Measurements from ENCODE around the gene SUPT6H.
A peak's percentile ranks its signal among the peaks of the same experiment; 100 is the strongest.
"Not testable (repeated sequence)": the region's sequence is repeated elsewhere in the genome, so short reads cannot be mapped to it uniquely, and the experiment has no call there.

Gene SUPT6H

DNA sequence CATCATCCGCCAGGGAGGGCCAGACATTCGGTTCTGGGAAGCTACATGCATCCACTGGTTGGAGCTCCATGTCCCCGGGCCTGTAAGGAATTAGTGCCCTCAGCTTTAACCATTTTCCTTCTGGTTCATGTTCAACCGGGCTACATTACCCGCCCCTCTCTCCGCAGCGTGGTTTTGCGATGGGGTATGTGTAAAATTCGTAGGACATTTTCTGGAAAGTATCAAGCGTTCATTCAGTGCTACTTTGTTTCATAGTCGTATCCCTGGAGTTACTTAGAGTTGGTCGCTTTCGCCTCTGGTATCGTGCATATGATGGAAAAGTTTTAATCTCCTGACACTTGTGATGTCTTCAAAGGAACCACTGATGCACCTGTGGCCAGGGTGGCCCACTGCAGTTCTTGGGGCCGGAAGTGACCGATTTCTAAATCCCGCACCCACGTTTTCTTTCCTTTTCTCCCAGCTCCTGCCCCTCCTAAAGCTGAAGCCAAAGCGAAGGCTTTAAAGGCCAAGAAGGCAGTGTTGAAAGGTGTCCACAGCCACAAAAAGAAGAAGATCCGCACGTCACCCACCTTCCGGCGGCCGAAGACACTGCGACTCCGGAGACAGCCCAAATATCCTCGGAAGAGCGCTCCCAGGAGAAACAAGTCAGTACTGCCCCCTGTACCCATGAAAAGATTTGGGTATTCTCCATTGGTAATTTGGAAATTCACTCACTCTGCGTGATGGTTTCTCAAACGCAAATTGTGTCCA is 58.4 kb downstream of the SUPT6H start:
- POLR2A ChIA-PET: interaction anchor here (0.6 to 4.3 kb wide), 29 partner anchors 8 to 872 kb away, joined by 3 to 190 read pairs (median 5); partner anchors contain the start of genes ANKRD13B, BLTP2, FAM222B and FLOT2
- Histone ChIP-seq H3K4me3 (ENCODE audit: low read depth, low read length) (peak overlapping the region; percentile 92), H3K4me1 (ENCODE audit: control insufficient read depth, insufficient read depth, low read length) (peaks cover 21% of the 10 kb centered on the region), H3K36me3 (ENCODE audit: control insufficient read depth in 2 of 2, insufficient read depth in 1 of 2, low read length in 2 of 2) (peaks cover 26 to 66% of the 10 kb centered on the region in 2 experiments), H3K27ac (ENCODE audit: extremely low read depth, low read depth, low read length) (peak overlapping the region; percentile 90), H3K9me3 (ENCODE audit: control insufficient read depth, insufficient read depth, low read depth, low read length) (no peaks in the 10 kb centered on the region)
- TF ChIP-seq ZNF23 (tag by site-specific recombination; IDR thresholded peaks at IDR 0.05; ENCODE audit: borderline replicate concordance) (peak; percentile 19; the same call in 1 of the 2 replicates), ZNF843 (tag by site-specific recombination; IDR thresholded peaks at IDR 0.05) (0 out of 2 replicates have a peak, but pooled peaks have one; percentile 11), SCRT2 (tag by site-specific recombination; IDR thresholded peaks at IDR 0.05) (0 out of 2 replicates have a peak, but pooled peaks have one; percentile 38), ZNF138 (tag by site-specific recombination; IDR thresholded peaks at IDR 0.05; ENCODE audit: borderline replicate concordance) (0 out of 2 replicates have a peak, but pooled peaks have one; percentile 1), GLIS1 (tag by site-specific recombination; IDR thresholded peaks at IDR 0.05) (no peak), ZNF623 (tag by site-specific recombination; IDR thresholded peaks at IDR 0.05) (peak; percentile 20; the same call in 1 of the 2 replicates), OVOL3 (tag by site-specific recombination; IDR thresholded peaks at IDR 0.05) (0 out of 2 replicates have a peak, but pooled peaks have one; percentile 8), ZNF341 (tag by site-specific recombination; IDR thresholded peaks at IDR 0.05; ENCODE audit: low read depth) (0 out of 2 replicates have a peak, but pooled peaks have one; percentile 2), ZNF626 (tag by site-specific recombination; IDR thresholded peaks at IDR 0.05) (no peak), ZNF660 (tag by site-specific recombination; IDR thresholded peaks at IDR 0.05) (0 out of 2 replicates have a peak, but pooled peaks have one; percentile 8)
- TF ChIP-seq, protein P1, sequence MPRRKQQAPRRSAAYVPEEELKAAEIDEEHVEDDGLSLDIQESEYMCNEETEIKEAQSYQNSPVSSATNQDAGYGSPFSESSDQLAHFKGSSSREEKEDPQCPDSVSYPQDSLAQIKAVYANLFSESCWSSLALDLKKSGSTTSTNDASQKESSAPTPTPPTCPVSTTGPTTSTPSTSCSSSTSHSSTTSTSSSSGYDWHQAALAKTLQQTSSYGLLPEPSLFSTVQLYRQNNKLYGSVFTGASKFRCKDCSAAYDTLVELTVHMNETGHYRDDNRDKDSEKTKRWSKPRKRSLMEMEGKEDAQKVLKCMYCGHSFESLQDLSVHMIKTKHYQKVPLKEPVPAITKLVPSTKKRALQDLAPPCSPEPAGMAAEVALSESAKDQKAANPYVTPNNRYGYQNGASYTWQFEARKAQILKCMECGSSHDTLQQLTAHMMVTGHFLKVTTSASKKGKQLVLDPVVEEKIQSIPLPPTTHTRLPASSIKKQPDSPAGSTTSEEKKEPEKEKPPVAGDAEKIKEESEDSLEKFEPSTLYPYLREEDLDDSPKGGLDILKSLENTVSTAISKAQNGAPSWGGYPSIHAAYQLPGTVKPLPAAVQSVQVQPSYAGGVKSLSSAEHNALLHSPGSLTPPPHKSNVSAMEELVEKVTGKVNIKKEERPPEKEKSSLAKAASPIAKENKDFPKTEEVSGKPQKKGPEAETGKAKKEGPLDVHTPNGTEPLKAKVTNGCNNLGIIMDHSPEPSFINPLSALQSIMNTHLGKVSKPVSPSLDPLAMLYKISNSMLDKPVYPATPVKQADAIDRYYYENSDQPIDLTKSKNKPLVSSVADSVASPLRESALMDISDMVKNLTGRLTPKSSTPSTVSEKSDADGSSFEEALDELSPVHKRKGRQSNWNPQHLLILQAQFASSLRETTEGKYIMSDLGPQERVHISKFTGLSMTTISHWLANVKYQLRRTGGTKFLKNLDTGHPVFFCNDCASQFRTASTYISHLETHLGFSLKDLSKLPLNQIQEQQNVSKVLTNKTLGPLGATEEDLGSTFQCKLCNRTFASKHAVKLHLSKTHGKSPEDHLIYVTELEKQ (tag by site-specific recombination; IDR thresholded peaks at IDR 0.05; ENCODE audit: borderline replicate concordance): no peak
- TF ChIP-seq, protein P2, sequence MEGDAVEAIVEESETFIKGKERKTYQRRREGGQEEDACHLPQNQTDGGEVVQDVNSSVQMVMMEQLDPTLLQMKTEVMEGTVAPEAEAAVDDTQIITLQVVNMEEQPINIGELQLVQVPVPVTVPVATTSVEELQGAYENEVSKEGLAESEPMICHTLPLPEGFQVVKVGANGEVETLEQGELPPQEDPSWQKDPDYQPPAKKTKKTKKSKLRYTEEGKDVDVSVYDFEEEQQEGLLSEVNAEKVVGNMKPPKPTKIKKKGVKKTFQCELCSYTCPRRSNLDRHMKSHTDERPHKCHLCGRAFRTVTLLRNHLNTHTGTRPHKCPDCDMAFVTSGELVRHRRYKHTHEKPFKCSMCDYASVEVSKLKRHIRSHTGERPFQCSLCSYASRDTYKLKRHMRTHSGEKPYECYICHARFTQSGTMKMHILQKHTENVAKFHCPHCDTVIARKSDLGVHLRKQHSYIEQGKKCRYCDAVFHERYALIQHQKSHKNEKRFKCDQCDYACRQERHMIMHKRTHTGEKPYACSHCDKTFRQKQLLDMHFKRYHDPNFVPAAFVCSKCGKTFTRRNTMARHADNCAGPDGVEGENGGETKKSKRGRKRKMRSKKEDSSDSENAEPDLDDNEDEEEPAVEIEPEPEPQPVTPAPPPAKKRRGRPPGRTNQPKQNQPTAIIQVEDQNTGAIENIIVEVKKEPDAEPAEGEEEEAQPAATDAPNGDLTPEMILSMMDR (tag by site-specific recombination; IDR thresholded peaks at IDR 0.05): peak; percentile 28; the same call in 1 of the 2 replicates
- TF ChIP-seq, protein P3, sequence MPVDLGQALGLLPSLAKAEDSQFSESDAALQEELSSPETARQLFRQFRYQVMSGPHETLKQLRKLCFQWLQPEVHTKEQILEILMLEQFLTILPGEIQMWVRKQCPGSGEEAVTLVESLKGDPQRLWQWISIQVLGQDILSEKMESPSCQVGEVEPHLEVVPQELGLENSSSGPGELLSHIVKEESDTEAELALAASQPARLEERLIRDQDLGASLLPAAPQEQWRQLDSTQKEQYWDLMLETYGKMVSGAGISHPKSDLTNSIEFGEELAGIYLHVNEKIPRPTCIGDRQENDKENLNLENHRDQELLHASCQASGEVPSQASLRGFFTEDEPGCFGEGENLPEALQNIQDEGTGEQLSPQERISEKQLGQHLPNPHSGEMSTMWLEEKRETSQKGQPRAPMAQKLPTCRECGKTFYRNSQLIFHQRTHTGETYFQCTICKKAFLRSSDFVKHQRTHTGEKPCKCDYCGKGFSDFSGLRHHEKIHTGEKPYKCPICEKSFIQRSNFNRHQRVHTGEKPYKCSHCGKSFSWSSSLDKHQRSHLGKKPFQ (tag by site-specific recombination; IDR thresholded peaks at IDR 0.05): 0 out of 2 replicates have a peak, but pooled peaks have one; percentile 4
- TF ChIP-seq, protein P4, sequence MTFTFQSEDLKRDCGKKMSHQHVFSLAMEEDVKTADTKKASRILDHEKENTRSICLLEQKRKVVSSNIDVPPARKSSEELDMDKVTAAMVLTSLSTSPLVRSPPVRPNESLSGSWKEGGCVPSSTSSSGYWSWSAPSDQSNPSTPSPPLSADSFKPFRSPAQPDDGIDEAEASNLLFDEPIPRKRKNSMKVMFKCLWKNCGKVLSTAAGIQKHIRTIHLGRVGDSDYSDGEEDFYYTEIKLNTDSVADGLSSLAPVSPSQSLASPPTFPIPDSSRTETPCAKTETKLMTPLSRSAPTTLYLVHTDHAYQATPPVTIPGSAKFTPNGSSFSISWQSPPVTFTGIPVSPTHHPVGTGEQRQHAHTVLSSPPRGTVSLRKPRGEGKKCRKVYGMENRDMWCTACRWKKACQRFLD (tag by site-specific recombination; IDR thresholded peaks at IDR 0.05): no peak
- CTCF ChIA-PET: interaction anchor here (0.6 to 13.6 kb wide), 7 partner anchors 26 to 396 kb away, joined by 3 to 445 read pairs (median 3); partner anchors contain the start of genes BLTP2 and TRAF4

DNA sequence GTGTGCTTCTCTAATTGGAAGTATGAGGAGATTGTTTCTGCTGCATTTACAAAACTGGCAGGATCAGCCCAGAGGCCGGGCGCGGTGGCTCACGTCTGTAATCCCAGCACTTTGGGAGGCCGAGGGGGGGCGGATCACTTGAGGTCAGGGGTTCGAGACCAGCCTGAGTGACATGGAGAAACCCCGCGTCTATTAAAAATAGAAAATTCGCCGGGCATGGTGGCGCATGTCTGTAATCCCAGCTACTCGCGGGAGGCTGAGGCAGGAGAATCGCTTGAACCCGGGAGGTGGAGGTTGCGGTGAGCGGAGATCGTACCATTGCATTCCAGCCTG is 59.0 kb downstream of the SUPT6H start:
- peak overlapping the region; percentile 92 for H3K4me3 ChIP-seq (ENCODE audit: low read depth, low read length)
- H3K9me3 ChIP-seq (ENCODE audit: control insufficient read depth, insufficient read depth, low read depth, low read length): not testable (repeated sequence)
- ChIA-PET POLR2A (interaction anchor here (0.6 to 4.3 kb wide), 6 partner anchors 14 to 231 kb away, joined by 3 to 190 read pairs (median 3); partner anchors contain the start of genes BLTP2 and PROCA1), CTCF (interaction anchor here (0.6 to 13.6 kb wide), 7 partner anchors 26 to 232 kb away, joined by 3 to 445 read pairs (median 4); partner anchors contain the start of genes BLTP2 and TRAF4)
- peaks cover 21% of the 10 kb centered on the region for H3K4me1 ChIP-seq (ENCODE audit: control insufficient read depth, insufficient read depth, low read length)
- peak overlapping the region; percentile 90 for H3K27ac ChIP-seq (ENCODE audit: extremely low read depth, low read depth, low read length)
- H3K36me3 ChIP-seq (ENCODE audit: control insufficient read depth in 2 of 2, insufficient read depth in 1 of 2, low read length in 2 of 2): peaks cover 26 to 61% of the 10 kb centered on the region in 2 experiments
- TF ChIP-seq, protein P5, sequence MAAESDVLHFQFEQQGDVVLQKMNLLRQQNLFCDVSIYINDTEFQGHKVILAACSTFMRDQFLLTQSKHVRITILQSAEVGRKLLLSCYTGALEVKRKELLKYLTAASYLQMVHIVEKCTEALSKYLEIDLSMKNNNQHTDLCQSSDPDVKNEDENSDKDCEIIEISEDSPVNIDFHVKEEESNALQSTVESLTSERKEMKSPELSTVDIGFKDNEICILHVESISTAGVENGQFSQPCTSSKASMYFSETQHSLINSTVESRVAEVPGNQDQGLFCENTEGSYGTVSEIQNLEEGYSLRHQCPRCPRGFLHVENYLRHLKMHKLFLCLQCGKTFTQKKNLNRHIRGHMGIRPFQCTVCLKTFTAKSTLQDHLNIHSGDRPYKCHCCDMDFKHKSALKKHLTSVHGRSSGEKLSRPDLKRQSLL (tag by site-specific recombination; IDR thresholded peaks at IDR 0.05): peak; percentile 25; the same call in 1 of the 2 replicates
- TF ChIP-seq ZNF266 (tag by site-specific recombination; IDR thresholded peaks at IDR 0.05; ENCODE audit: low read depth) (0 out of 2 replicates have a peak, but pooled peaks have one; percentile 4), MYNN (tag by site-specific recombination; IDR thresholded peaks at IDR 0.05; ENCODE audit: borderline replicate concordance) (0 out of 2 replicates have a peak, but pooled peaks have one; percentile 26), ZNF239 (tag by site-specific recombination; IDR thresholded peaks at IDR 0.05) (peak; percentile 43; the same call in 1 of the 2 replicates)
- TF ChIP-seq, protein P2 (tag by site-specific recombination; IDR thresholded peaks at IDR 0.05): 0 out of 2 replicates have a peak, but pooled peaks have one; percentile 3
